ENCODE measurements around the gene ZNF836.
"Not testable (repeated sequence)": the region's sequence is repeated elsewhere in the genome, so short reads cannot be mapped to it uniquely, and the experiment has no call there.

The ZNF836 gene

GRCh38 chr19:52171321-52172169, at the start of gene ZNF836:
TSS of gene ZNF836 (minus strand) at chr19:52171621. CDS start at chr19:52168072, 3,549 bp downstream.
- DNase-seq (ENCODE audit: low read depth in 2 of 2), result peak; percentile 10 to 20

GRCh38 chr19:52221031-52221430, 49.6 kb upstream of the ZNF836 start:
- DNase-seq (ENCODE audit: low read depth in 2 of 2), result no peak

GRCh38 chr19:52219611-52220010, 48.2 kb upstream of the ZNF836 start:
- no peak for DNase-seq (ENCODE audit: low read depth in 2 of 2)

- DNase-seq (ENCODE audit: low read depth in 2 of 2), result no peak
These were observed 46.2 kb upstream of the ZNF836 start for GRCh38 chr19:52217576-52217975.

GRCh38 chr19:52216401-52216800, 45.0 kb upstream of the ZNF836 start:
- no peak for DNase-seq (ENCODE audit: low read depth in 2 of 2)

- no peak for DNase-seq (ENCODE audit: low read depth in 2 of 2)
These were observed 42.8 kb upstream of the ZNF836 start for GRCh38 chr19:52214241-52214640.

GRCh38 chr19:52212572-52213255, 41.3 kb upstream of the ZNF836 start:
- no peak for DNase-seq (ENCODE audit: low read depth in 2 of 2)

- DNase-seq (ENCODE audit: low read depth in 2 of 2), result no peak
These were observed 40.6 kb upstream of the ZNF836 start for GRCh38 chr19:52211926-52212571.

GRCh38 chr19:52211203-52211602, 39.8 kb upstream of the ZNF836 start:
- DNase-seq (ENCODE audit: low read depth in 2 of 2), result no peak

GRCh38 chr19:52206481-52206880, 35.1 kb upstream of the ZNF836 start:
- no peak for DNase-seq (ENCODE audit: low read depth in 2 of 2)

- not testable (repeated sequence) for DNase-seq (ENCODE audit: low read depth in 2 of 2)
These were observed 29.5 kb upstream of the ZNF836 start for GRCh38 chr19:52200755-52201391.

GRCh38 chr19:52200044-52200443, 28.6 kb upstream of the ZNF836 start:
- peak; percentile 26 to 36 for DNase-seq (ENCODE audit: low read depth in 2 of 2)

- no peak for DNase-seq (ENCODE audit: low read depth in 2 of 2)
These were observed 27.3 kb upstream of the ZNF836 start for GRCh38 chr19:52198678-52199077.

- no peak for DNase-seq (ENCODE audit: low read depth in 2 of 2)
These were observed 26.5 kb upstream of the ZNF836 start for GRCh38 chr19:52197964-52198363.

- DNase-seq (ENCODE audit: low read depth in 2 of 2), result no peak
These were observed 25.0 kb upstream of the ZNF836 start for GRCh38 chr19:52196256-52196967.

- DNase-seq (ENCODE audit: low read depth in 2 of 2), result no peak
These were observed 20.5 kb upstream of the ZNF836 start for GRCh38 chr19:52191951-52192350.

GRCh38 chr19:52191389-52191788, 20.0 kb upstream of the ZNF836 start:
- DNase-seq (ENCODE audit: low read depth in 2 of 2), result no peak

- peak in 1 of 2 experiments; percentile 7 for DNase-seq (ENCODE audit: low read depth in 2 of 2)
These were observed 19.3 kb upstream of the ZNF836 start for GRCh38 chr19:52190487-52191293.

GRCh38 chr19:52189735-52190486, 18.5 kb upstream of the ZNF836 start, which contains the start of gene PPP2R1A:
TSS of gene PPP2R1A (plus strand) at chr19:52190052. CDS start at chr19:52190097, 45 bp downstream.
- DNase-seq (ENCODE audit: low read depth in 2 of 2), result peak; percentile 100

All from fibroblast of skin of left biceps (primary cell).